ENCODE results near the gene TESK2. TPM values are rescaled to one million over a fixed set of nuclear protein-coding genes. Genes with fewer than 3 reads are reported as not detected.

Gene TESK2
- total and polyA plus RNA-seq, 12 donors: 1.1 to 21.4 (median 3.6) TPM

DNA sequence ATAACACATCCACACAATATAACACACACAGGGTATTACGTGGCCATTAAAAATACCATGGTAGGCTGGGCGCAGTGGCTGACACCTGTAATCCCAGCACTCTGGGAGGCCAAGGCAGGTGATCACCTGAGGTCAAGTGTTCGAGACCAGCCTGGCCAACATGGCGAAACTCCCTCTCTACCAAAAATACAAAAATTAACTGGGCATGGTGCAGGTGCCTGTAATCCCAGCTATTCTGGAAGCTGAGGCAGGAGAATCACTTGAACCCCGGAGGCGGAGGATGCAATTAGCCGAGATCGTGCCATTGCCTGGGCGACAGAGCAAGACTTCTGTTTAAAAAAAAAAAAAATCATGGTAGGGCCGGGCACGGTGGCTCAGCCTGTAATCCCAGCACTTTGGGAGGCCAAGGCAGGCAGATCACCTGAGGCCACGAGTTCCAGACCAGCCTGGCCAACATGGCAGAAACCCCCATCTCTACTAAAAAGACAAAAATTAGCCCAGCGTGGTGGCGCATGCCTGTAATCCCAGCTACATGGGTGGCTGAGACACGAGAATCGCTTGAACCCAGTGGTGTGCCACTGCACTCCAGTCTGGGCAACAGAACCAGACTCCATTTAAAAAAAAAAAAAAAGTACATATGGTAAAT lies 188.3 kb downstream of the TESK2 start:
- intact Hi-C loops (cut with DNase I): loop anchor here in 1 of 2 donors (2.0 kb wide), 1 partner anchor 290 kb away; the partner anchor contains the start of gene UROD

DNA sequence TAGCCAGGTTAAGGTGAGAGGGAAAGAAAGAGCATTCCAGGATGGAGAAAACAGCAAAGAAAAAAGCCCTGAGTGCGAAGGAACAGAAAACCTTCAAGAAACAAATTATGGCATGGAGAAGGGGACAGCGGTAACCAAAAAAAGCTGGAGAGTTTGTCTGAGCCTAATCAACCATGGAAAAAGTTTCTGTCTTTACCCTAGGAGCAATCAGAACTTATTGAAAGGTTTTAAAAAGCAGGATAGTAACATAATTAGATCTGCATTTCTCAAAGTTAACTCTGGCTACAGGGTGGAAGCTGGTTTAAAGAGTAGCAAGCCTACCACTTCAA lies 190.3 kb downstream of the TESK2 start:
- DNase-seq: no peak
- intact Hi-C loops (cut with DNase I): no loop called here
- H3K9me3 ChIP-seq (replicated peaks in 1 of 3): no peaks in the 10 kb centered on the region
- no peaks in the 10 kb centered on the region for H3K27me3 ChIP-seq
- H3K36me3 ChIP-seq (replicated peaks in 1 of 2): no peaks in the 10 kb centered on the region
- TF ChIP-seq POLR2A (IDR thresholded peaks at IDR 0.05): no peak
- H3K27ac ChIP-seq: no peak overlapping the region
- H3K4me3 ChIP-seq: no peak overlapping the region
- peaks cover 9 to 13% of the 10 kb centered on the region in 2 donors for H3K4me1 ChIP-seq (replicated peaks in 1 of 2)
- 54 to 64% (median 57%) methylated on average over 2 of the region's 2 CpGs for whole genome bisulfite sequencing, 4 donors

More for the DNA sequence above, 188.3 kb downstream of the TESK2 start:
- H3K36me3 ChIP-seq (replicated peaks in 1 of 2): no peaks in the 10 kb centered on the region
- peak overlapping the region in 3 of 4 donors; percentile 39 to 78 (median 47) for H3K4me3 ChIP-seq
- H3K4me1 ChIP-seq (replicated peaks in 1 of 2): peaks cover 9 to 13% of the 10 kb centered on the region in 2 donors
- no peaks in the 10 kb centered on the region for H3K9me3 ChIP-seq (replicated peaks in 1 of 3)
- H3K27ac ChIP-seq: peak overlapping the region in 4 of 5 donors; percentile 59 to 92 (median 83)
- TF ChIP-seq, protein P1, sequence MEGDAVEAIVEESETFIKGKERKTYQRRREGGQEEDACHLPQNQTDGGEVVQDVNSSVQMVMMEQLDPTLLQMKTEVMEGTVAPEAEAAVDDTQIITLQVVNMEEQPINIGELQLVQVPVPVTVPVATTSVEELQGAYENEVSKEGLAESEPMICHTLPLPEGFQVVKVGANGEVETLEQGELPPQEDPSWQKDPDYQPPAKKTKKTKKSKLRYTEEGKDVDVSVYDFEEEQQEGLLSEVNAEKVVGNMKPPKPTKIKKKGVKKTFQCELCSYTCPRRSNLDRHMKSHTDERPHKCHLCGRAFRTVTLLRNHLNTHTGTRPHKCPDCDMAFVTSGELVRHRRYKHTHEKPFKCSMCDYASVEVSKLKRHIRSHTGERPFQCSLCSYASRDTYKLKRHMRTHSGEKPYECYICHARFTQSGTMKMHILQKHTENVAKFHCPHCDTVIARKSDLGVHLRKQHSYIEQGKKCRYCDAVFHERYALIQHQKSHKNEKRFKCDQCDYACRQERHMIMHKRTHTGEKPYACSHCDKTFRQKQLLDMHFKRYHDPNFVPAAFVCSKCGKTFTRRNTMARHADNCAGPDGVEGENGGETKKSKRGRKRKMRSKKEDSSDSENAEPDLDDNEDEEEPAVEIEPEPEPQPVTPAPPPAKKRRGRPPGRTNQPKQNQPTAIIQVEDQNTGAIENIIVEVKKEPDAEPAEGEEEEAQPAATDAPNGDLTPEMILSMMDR (IDR thresholded peaks at IDR 0.05): no peak
- no peak for TF ChIP-seq POLR2A (IDR thresholded peaks at IDR 0.05)
- 89 to 92% (median 92%) methylated on average over 16 of the region's 16 CpGs for WGBS, 4 donors
- peak in 1 of 7 donors; percentile 20 for DNase-seq
- no peaks in the 10 kb centered on the region for H3K27me3 ChIP-seq

DNA sequence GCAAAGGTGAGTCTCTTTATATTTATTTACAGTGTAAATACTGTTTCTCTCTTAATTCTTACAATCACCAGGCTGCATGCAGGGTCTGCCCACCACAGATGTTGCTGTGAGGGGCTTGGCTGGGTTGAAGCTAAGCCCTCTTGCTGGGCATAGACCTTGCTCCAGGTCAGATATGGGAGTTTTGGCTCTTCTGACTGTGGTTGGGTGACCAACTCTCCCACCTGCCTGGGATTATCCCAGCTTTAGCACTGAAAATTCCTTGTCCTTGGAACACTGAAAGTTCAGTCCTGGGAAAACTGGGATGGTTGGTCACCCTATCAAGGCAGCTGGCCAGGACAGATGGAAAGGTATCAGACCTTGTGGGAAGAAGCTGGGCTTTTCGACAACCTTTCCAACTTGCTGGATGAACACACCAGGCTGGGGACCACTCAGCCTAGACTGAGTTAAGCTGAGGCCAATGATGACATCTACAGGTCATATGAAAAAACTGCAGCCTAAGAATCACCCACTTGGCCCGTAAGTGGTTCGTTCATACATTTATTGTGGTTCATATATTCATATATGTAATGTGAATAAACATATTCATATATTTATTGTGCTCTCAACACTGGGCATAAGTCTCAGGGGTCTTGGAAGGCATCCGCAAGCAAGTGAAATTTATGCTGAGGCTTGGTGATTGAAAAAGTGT lies 190.8 kb downstream of the TESK2 start:
- 9 to 16% (median 11%) methylated on average over 4 of the region's 4 CpGs for WGBS, 4 donors
- DNase-seq: peak; percentile 48 to 80 (median 68)
- Histone ChIP-seq H3K4me3 (no peak overlapping the region), H3K9me3 (replicated peaks in 1 of 3) (no peaks in the 10 kb centered on the region), H3K27me3 (no peaks in the 10 kb centered on the region), H3K36me3 (replicated peaks in 1 of 2) (no peaks in the 10 kb centered on the region), H3K27ac (no peak overlapping the region), H3K4me1 (replicated peaks in 1 of 2) (peaks cover 9 to 13% of the 10 kb centered on the region in 2 donors)
- TF ChIP-seq, protein P1 (IDR thresholded peaks at IDR 0.05): peak; percentile 52 to 81 (median 77)
- TF ChIP-seq POLR2A (IDR thresholded peaks at IDR 0.05): no peak
- intact Hi-C loops (cut with DNase I): loop anchor here (5.0 kb wide), 2 partner anchors 93 to 283 kb away; partner anchors contain the start of gene ZSWIM5 (in 1 of the 2)

DNA sequence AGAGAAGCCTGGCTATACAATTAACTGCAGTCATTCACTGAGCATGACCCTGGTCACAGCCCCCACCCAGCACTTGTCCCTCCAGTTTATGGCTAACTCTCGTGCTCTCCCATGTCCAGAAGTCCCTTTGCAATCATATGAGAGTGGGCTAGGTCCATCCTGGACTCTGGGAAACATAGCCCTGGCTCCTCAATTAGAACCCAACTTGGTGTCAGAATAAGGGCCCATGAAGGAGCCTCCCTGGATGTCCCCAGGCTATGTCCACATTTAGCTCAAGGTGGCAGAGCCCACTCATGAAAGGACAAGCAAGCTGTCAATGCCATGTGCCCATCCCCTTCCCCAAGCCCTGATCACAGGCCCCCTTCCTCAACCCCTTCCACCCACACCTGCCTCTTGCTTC lies 191.7 kb downstream of the TESK2 start:
- no peaks in the 10 kb centered on the region for H3K36me3 ChIP-seq (replicated peaks in 1 of 2)
- no peaks in the 10 kb centered on the region for H3K27me3 ChIP-seq
- H3K4me3 ChIP-seq: no peak overlapping the region
- no peak for DNase-seq
- intact Hi-C loops (cut with DNase I): loop anchor here (5.0 kb wide), 2 partner anchors 92 to 282 kb away; partner anchors contain the start of gene ZSWIM5 (in 1 of the 2)
- TF ChIP-seq, protein P1 (IDR thresholded peaks at IDR 0.05): no peak
- TF ChIP-seq POLR2A (IDR thresholded peaks at IDR 0.05): no peak
- H3K27ac ChIP-seq: no peak overlapping the region
- no peaks in the 10 kb centered on the region for H3K9me3 ChIP-seq (replicated peaks in 1 of 3)
- peaks cover 2 to 6% of the 10 kb centered on the region in 2 donors for H3K4me1 ChIP-seq (replicated peaks in 1 of 2)
- WGBS, 4 donors: 81 to 88% (median 84%) methylated on average over 1 of the region's 1 CpG

Data from adrenal gland (tissue), 12 donors.